Bone marrow (tissue), 2 donors: ENCODE measurements around the gene LYST.
"Not testable (repeated sequence)": the region's sequence is repeated elsewhere in the genome, so short reads cannot be mapped to it uniquely, and the experiment has no call there.

ENCODE experiments used
- DNase-seq, 2 donors: peaks; one replicate each; lab custom pipeline; 2025; lab: John Stamatoyannopoulos, UW

The LYST gene

GRCh38 chr1:235757587-235758096, 109.1 kb downstream of the LYST start:
- DNase-seq: no peak

DNA sequence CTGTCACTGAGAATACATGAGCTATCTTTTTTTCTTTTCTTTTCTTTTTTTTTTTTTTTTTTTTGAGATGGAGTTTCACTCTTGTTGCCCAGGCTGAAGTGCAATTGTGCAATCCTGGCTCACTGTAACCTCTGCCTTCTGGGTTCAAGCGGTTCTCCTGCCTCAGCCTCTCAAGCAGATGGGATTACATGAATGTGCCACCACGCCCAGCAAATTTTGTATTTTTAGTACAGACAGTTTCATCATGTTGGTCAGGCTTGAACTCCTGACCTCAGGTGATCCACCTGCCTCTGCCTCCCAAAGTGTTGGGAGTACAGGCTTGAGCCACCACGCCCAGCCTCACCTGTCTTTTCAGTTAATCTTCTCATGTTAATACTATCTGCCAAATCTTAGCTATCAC, 112.5 kb downstream of the LYST start:
- DNase-seq: not testable (repeated sequence)

DNA sequence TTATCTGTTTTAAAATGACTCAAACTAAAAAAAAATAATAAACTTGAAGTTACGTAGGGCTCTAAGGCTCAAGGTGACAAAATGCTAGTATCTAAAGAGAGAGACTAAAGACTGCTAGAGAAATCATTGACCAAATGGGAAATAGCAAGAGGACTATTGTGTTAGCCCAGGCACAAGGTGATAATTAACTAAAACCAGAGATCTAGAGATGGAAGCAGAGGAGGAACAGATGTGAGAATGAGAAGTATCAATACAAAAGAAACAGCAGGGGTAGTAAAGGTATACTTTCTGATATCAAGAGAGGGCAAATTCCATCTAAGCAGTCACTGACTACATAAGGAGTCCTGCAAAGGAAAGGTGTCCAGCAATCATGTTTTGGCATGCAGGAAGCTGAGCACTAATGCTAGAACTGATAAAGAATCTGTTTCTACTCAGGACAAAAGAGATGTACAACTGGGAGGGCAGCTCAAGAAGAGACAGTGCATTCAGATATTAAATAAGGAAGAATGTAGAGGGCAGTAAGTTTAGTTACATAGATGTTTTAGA, 116.9 kb downstream of the LYST start:
- DNase-seq: no peak

DNA sequence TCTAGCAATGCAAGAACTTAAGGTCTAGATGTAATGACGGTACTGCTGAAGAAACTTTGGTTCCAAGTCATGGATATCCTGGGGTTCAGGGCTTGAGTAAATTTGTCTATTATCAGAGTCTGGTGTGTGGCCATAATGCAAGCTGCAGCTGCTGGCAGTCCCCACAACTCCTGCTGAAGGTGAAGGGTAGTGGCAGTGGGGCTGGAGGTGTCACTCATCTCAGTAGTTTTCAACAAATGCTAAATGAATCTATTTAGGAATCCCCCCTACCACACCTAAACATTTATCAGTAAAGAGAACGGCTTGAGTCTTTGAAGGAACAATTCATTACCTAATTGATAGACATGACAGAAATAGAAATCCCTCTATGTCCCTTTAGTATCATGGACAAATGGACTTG, 118.0 kb downstream of the LYST start:
- DNase-seq: no peak

DNA sequence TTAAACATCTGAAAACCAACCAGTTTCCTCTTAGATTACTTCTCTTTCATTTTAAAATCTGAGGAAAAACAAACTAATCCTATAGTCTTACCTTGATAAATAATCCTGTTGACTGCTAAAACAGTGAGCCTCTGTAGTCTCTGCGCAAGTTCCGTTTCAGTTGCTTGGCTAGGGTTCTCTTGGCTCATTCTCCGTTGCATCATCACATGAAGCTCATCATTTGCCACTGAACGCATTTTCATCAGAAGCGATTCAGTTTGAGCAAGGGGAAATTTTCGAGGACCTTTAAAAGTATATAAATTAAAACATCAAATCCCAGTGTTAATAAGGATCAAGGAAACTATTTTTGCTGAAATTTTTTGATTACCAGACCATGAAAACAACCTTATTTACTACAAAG, 120.5 kb downstream of the LYST start:
- no peak for DNase-seq

DNA sequence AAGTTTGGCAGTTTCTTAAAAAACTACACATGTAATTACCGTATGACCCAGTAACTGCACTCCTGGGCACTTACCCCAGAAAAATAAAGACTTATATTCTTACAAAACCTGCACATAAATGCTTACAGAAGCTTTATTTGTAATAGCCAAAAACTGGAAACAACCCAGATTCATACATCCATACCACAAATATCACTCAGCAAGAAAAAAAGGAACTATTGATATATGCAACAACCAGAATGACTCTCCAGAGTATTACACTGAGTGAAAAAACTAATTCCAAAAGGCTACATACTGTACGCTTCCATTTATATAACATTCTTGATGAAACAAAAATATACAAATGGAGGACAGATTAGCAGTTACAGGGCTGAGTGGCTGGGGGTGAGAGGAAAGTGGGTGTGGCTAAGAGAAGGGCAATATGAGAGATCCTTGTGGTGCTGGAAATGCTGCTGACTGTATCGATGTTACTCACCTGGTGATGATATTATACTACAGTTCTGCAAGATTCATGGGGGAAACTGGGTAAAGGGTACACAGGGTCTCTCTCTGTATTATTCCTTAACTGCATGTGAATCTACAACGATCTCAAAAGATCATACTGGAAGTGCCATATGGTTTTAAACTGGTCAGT, 121.1 kb downstream of the LYST start:
- no peak for DNase-seq

- DNase-seq: no peak
Observed at GRCh38 chr1:235742914-235743599, 123.6 kb downstream of the LYST start.

GRCh38 chr1:235741294-235741693, 125.4 kb downstream of the LYST start:
- DNase-seq: no peak

GRCh38 chr1:235739631-235740030, 127.1 kb downstream of the LYST start:
- DNase-seq: no peak

DNA sequence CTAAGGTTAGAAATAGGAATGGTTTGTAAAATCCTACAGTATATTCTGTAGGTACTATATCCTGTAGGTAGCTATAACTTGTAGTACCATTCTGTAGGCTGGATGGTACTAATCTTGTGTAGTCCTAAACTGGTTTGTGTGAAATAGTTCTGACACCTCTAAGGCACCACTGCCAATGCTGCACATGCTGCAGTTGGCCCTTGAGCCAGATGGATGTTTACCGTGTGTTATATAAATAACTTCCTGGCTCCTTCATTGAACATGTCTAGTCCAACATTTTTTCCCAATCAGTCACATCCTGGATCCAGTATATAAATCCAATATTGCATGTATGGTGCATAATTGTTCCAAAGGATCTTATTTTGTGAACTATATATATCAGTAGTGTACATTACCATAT, 127.6 kb downstream of the LYST start:
- no peak for DNase-seq

GRCh38 chr1:235737751-235738150, 129.0 kb downstream of the LYST start:
- DNase-seq: no peak

DNA sequence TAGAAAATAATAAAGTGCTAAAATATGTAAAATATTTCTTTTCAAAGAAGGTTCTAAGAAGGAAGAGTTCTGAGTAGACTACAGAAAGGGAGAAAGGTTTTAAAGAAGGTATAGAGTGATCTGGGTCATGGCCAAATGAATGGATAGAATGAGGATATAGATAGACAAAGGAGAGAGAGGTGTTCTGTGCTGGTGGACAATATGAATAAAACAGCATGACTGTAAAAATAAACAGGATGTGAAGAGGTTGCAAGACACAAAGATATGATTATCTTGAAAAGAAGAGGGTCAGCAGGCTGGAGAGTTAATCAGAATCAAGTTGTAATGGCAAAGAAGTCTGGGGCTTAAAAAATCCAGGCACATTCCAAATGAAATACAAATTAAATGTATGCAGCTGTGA, 130.4 kb downstream of the LYST start:
- DNase-seq: no peak

- no peak for DNase-seq
Observed at GRCh38 chr1:235735621-235736020, 131.1 kb downstream of the LYST start.

DNA sequence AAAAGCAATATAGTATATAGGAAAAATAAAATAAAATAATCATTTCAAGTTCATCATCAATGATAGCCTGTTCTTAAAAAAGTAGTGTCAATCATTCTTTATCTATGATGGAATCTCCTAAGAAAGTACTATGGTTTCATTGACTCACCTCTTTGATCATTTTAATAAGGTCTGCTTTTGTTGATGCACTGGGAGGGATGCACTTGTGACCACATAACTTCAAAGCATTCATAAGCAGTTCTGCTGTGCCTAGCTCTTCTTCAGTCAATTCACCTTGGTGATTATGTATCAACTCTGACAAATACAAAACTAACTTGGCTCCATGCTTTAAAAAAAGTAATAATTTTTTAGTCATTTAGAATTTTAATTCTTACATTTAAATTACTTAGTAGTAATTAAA, 132.4 kb downstream of the LYST start:
- DNase-seq: no peak

DNA sequence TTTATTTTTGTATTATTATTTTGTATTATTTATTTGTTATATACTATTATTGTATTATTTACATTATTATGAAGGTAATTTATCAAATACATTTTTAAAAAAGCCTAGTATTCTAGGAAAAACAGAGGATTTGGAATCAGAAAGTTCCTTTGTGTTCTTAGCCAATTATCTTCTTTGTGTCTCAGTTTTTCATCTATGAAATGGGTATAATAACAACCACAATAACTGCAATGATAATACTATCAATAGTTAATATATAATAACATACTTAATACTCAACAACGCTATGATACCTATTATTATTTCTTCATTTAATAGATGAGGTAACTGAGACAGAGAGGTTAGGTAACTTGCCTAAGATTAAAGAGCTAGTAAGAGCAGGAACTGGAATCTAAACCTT, 136.7 kb downstream of the LYST start:
- no peak for DNase-seq

- DNase-seq: no peak
Observed at GRCh38 chr1:235726557-235726956, 140.1 kb downstream of the LYST start.

GRCh38 chr1:235725434-235725833, 141.3 kb downstream of the LYST start:
- DNase-seq: no peak

DNA sequence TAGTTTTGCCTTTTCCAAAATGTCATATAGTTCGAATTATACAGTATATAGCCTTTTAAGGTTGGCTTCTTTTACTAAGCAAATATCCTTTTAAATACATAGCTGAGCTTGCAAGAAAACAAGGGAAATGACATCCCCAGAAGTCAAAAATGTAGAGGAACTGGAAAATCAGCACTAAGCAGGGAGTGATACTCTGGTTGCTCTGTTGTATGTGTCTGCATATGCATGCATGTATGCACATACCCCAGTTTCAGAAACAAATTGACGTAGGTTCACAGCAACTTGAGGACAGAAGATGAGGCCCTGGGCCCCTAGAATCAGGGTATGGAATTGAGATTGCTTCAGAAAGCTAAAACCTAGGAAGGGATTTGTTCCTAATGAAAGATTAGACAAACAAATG, 142.0 kb downstream of the LYST start:
- DNase-seq: no peak

DNA sequence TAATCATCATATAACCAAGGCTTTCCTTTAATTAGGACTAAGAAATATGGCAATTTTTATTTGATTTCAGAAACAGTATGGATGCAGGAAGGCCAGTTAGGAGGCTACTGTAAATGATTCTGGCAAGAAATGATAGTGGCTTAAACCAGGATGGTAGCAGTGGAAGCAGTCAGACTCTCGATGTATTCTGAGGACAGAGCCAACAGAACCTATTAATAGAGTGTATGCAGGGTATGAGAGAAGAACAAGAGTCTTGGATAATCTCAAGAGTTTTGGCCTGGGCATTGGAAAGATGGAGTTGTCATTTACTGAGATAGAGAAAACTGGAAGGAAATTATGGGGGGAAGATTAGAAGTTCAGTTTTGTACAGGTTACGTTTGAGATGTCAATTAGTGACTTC, 143.8 kb downstream of the LYST start:
- DNase-seq: no peak

- no peak for DNase-seq
Observed at GRCh38 chr1:235721982-235722381, 144.7 kb downstream of the LYST start.

DNA sequence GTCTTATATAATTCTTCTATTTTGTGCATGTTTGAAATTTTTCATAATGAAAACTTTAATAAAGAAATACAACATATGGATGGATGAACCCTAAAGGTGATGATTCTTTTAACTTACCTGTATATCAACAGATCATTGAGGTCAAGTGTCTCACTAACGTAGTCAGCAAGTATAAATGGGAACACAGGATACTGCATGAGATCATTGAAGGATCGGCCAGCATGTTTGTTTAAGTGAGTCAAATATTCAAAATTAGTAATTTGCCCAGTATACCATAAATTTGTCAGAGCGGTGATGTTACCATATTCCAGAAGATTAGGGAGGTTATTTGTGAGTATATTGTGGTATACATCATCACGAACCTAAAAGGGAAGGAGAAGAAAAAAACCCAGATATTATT, 146.2 kb downstream of the LYST start:
- no peak for DNase-seq

GRCh38 chr1:235714205-235714897, 152.4 kb downstream of the LYST start:
- no peak for DNase-seq

DNA sequence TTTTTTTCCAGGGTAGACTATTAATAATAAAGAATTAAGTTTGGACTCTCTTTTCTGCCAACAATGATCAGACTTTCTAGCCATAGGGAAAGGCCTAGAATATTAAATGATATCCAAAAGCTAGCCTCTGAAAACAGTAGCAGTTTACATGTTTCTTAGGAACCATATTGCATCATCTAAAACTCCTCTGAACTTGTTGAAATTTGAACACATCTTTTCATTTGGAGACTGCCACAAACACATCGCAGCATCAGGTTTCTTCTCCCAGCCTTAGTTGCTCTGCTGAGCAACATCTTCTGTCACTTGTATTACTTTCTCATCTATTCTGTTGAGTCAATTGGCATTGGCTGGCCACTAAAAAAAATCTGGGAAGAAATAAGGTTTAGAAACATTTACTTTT, 153.9 kb downstream of the LYST start:
- DNase-seq: no peak
